T-helper 1 cell (primary cell): ENCODE measurements around the gene LCLAT1.

Experiments
- DNase-seq, 5 donors: peaks; one replicate each; pipeline ENCODE4 v3.0.0-alpha.2; 2012 to 2020
- total RNA-seq, 4 donors: gene quantifications; one replicate each; lab custom pipeline; 2026; lab: John Stamatoyannopoulos, UW

The LCLAT1 gene
- total RNA-seq = 10.0 to 39.4 (median 23.3) reads per million in 4 donors

DNA sequence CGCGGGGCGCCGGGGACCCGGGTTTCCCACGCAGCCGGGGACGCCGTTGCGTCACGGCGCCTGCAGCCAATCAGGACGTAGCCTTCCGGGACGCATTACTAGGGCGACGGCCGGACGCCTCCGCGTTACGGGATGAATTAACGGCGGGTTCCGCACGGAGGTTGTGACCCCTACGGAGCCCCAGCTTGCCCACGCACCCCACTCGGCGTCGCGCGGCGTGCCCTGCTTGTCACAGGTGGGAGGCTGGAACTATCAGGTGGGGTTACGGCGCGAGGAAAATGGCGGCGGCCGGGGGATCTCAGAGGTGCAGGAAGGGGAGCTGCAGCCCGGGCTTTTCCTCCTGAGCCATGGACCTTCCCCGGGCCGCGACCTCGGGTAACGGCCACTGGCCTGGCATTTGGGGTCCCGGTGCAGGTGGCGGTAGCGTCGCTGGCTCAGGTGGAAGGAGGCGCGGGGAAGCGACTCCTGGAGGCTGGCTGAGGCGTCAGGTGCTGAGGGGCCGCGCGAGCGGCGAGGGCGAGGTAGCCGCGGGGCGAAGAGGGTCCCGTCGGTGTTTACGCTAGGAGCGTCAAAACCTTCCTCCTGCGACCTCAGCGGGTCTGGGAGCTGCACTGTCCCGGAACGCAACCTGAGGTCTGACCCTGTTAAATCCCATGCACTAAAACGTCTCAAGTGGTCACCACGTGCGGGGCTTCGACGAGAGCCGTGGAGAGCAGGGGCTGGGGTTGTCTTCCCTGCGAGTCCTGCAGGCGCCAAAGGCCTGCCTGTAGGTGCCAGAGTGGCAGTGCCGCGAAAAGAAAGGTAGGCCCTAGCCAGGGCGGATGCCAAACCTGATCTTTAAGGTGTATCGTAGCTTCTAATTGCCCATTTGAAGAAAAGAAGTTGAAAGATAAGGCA, at the start of gene LCLAT1:
TSS of gene LCLAT1 (plus strand) at position 98 of the 897 bp plus-strand sequence. CDS start 78,345 bp downstream, outside the sequence.
- peak; percentile 76 to 89 (median 84) for DNase-seq

DNA sequence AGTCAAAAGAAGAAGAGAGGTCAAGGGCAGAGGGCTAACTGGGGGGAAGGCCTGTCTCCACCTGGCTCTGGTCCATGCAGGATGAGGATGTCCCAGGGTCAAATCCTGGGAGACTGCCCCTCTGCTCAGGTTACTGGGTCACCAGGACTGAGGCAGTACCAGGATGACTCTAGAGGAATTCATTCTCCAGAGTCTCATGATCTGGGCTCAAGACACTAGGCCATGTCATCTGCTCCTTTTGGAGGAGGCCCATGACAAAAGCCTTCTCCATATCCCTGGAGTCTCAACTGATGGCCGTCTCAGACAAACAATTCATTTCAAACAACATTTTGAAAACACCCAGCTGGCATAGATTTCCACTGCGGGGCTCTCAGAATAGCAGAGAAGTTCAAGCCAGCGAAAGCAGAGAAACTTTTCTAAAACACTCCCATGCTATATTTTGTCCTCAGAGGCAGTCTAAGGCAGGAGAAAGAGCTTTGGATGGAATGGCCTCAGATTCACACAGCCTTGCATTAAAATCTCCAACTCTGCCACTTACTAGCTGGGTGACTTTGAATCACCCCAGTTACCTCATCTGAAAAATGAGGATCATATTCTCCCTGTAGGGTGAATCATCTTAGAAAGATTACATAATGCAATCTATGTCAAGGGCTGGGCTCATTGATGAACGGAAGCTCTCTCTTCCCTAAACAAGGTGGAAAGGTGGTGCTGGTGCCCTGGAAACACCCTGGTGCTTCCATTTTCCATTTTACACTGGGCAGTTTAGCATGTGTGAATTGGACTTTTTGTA, 48.8 kb upstream of the LCLAT1 start:
- no peak for DNase-seq

DNA sequence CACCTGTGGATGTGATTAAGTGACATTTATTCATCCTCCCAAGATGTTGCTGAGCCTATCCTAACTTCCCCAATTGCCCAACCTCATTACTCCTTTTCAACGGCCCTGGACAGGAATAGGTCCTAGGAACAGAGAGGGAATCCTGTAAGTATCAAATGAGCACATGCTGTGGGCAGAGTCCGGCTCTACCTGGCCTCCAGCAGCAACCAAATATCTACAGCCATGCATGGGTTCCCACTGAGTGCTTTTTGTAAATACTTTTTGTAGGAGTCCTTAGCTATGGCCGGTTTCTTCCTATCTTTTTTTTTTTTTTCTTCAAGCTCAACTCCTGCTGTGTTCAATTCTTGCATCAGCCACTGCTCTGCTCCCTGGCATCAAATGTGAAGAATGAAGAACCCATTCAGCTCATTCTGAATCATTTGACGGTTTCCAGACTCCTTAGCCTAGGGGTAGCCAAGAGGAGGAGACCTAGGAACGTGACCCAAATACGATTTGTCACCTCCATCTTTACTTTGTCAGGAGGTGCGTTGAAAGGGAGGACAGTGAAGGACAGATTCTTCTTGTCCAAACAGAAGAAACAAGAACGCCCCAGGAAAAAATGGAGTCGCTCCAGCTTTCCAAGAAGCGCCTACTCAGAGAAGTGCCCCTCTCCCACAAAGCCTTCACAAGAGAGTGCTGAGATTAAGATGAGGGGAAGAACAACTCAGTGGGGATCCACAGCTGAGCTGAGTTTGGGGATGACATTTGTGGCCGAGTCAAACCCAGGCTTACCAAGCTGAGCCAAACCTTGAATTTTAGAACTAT, 46.7 kb upstream of the LCLAT1 start:
- DNase-seq = no peak

DNA sequence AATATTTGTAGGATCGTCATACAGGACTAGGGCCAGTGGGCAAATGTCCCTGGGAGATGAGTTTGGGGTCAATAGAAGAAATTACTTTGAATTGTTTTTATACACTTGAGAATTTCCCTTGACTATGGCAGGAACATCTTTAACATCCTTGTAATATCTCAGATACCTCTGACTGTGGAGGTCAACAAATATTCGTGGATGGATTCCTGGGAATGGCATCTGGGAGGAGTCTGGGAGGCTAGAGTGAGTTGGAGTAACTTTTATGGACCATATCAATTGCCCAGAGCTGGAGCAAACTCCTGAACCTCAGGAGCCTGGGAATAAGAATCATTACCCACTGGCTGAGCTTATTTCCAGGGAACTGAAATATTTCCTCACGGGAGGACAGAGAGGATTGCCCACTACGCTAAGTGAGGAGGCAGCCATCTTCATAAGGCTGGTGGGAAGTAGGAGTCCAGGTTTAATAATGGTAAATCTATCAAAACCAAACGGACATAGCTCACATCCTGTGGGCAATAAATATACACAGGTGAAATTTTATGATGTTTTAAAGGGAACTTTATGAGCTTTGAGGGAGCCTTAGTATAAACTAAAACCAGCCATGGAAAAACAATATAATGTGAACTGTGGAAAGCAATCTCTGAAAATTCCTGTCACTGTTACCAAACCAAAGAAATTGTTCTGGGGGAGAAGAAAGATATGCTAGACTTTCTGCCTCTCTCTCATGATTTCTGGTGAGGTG, 44.4 kb upstream of the LCLAT1 start:
- DNase-seq = no peak

DNA sequence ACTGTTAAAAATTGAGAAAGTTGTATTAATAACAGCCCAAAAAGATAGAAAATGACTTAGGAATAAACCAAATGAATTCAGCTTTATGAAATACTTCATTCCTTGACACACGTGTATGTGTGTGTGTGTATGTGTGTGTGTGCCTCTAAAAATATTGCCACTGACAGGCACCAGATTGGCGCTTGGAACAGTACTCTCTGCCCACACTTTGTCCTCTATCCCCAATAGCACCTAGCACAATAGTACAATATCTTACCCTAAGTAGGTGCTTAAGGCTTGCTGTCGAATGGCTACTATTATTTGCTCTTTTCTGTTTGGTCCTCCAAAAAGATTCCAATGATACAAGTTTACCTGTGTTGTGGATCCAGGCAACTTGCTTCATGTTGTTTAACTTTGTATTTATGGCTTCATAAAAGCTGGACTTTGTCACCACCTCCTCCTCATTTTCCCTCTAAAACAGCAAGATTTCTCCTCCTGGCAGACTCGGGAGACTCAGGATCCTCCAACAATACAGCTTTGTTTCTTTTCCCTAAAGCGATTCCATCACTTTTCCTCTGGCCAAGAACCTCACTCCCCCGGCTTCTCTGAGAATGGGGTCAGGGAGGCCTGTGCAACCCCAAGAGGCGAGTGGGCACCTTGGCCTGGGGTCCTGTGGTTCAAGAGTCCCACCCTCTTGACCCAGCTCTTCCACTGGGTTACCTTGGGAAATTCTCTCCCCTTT, 43.3 kb upstream of the LCLAT1 start:
- no peak for DNase-seq

DNA sequence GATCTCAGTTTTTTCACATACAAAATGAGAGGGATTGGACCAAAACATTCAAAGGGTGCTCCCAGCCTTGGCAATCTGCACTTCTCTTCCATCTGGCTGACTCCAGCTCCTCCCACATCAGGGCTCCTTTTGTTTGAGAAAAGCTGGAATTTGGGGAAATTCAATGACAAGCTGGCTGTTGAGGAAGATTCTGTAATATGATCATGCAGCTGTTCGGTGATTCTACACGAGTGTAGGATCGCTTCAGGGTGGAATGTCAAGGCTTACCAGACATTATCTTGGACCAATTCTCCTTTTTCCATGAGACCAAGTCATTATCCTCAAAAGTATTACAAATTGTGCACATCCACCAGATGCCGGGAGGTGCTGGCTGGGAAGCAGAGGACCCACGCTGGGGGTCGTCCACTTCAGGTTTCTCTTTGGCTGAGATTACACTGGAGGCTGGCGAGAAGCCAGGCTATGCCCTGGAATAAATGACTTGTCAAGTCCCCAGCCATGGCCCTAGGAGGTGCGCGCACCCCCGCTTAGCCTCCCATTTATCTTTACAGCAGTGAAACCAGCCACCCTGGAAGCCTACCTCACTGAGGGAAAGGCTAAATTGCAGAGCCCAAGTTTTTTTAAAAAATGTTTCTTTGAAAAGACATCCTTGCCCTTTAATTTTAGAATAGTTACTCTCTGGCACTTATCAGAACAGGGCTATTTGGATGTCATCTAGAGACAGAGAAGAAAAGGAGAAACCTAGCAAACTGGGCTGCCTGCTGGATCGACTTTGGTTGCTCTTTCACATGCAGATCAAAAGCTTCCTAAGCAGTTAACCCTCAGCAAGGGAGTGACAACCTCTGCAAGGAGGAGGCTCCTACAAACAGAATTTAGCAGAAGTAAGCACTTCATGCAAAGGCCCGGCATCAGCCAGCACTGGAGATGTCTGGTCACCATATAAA, 42.5 kb upstream of the LCLAT1 start:
- no peak for DNase-seq

DNA sequence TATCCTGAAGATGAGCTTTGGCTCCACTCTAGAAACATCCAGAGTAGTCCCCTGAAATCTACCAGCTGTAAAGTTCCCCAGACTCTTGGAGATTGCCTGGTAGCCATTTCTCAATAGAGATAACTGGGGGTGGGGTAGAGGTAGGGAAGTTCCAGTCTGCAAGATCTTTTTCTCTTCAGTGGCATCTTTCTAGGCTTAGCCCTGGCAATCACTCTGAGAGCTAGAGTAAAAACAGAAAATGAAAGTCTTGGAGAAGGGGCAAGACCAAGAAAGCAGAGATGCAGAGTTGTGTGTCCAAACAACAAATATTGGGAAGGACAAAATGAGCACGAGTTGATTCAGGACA, 41.8 kb upstream of the LCLAT1 start:
- DNase-seq = no peak

DNA sequence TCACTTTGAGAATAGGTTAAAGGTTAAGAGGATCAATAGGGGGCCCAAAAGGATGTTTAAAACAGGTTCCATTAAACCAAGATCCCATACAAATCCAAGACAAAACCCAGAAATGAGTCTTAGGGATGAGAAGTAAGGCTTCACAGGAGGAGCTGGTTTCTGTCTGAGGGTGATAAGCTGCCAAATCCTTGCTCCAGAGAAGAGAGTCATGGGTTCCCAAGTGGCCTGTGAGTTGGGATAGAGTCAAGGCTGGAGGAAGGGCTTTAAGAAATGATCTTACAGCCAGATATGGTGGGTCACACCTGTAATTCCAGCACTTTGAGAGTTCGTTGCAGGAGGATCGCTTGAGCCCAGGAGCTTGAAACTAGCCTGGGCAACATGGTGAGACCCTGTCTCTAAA, 40.2 kb upstream of the LCLAT1 start:
- DNase-seq = no peak

DNA sequence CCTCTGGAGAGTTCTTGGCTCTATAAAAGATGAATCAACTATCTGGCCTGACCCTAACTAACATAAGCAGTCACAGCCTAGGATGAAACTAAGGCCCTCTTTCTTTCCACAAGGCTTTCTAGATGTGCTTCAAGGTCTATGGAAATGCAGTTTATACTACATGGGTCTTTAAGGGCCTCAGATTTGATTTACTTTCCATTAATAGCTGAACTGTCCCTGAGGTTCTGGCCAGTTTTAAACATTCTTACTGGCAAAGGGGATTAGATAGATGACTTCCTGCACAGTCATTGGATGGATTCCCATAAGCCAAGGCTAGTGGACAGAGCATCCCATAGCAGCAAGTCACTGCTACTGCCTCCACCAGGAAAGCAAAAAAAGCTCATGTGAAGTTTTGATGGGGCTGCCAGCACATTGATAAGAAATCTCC, 38.1 kb upstream of the LCLAT1 start:
- no peak for DNase-seq

DNA sequence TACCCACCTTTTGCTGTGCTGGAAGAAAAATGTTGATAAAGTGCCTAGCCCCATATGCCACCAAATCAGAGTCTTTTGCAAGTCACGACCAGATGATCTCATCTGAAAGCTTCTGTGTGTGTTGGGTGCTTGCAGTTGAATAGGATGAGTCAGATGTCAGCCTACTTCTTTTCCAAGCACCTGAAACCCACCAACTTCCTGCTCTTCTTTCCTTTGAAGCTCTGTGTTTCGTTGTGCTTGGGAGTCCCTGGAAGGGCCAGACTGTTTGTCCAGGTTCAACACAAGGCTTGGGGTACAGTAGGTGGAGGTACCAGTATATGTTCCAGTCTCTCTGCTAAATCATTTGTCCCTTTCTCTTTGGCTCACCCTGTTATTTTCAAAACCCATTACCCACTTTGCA, 36.8 kb upstream of the LCLAT1 start:
- DNase-seq = peak in 1 of 5 donors; percentile 41

DNA sequence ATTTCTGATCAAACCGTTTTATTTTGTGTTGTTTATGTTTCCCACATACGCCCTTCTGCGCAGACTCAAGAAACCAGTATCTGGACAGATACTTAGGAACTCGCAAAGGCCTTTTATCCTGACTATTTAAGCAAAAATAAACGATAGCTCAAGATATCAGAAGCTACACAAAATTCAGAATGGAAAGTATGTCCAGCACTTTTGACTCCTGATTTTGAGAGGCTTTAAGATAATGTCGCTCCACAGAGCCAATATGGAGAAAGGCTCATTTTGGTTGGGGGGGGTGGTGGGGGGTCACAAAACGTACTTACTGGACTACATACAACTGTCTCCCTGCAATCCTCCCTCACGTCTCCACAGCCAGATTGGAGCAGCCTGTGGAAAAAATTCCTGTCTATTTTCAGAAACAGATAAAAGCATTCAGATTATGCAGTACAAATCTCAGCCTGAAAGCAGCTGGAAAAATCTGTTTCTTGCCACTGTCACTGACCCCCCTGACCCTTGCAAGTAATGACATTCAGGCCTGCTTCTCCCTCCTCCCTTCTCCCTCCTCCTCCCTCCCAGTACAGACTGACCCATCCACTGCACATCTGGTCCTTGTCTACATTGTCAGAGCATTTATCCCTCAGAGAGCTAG, 34.9 kb upstream of the LCLAT1 start:
- no peak for DNase-seq

DNA sequence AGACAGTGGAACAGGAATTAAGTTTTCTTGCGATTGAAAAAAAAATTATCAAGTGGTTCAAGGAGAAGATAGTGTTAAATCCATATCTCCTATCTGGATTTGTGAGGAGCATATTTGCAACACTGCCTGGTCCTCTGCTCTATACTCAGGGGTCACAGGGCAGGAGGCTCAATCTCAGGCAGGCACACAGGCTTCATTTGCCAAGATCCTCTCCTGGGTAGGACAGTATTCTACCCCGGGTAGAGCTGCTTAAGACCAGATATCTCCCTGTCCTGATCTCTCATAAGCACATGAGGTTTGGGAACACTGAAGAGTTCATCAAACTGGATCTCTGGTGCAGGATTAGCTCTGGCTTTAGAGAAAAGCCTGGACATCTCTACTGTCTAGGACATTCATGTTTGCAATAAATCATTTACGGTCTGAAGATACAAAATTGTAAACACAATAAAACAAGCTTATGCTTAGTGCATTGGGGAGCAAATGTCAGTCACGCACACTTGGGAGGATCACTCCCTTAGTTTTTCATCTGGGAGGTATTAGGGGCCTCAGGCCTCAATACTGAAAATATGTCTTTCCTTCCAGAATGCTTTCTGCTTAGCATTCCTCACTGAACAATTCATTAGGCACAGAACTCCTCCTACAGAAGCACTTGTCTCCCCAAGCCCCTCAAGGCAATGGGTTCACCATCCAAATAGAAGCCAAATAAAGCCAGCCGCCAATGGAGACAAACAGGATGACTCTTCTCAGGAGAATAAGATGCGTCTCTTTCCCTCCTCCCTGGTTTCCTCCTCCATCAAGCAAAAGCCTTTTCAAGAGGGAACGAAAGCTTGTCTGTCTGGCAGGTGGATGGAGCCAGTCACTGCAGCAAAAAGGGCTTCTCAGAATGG, 34.1 kb upstream of the LCLAT1 start:
- DNase-seq = no peak

DNA sequence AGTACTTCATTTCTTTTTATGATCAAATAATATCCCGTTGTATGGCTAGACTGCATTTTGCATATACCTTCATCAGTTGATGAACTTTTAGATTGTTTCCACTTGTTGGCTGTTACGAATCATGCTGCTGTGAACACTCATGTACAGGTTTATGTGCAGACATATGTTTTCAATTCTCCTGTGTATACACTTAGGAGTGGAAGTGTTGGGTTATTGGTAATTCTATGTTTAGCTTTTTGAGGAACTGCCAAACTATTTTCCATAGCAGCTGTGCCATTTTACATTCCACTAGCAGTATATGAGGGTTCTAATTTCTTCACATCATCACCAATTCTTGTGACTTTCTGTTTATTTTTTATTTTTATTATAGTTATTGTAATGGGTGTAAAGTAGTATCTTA, 32.1 kb upstream of the LCLAT1 start:
- DNase-seq = no peak

DNA sequence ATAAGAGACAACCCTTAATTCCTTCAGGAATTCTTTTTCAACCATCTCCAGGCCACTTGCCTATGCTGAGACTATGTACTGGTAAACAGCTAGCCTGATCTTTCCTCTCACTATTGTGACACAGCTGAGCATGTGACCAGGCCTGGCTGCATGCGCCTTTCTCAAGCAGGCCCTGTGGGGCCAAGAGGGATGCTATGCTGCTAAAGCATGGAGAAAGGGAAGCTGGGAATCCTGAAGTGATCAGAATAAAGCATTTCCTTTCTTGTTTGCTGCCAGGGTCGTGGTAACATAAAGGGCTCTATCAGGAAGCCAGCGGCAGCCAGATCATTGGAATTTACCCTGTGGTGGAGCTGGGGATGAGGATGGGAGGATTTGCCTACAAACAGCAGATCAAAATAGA, 29.8 kb upstream of the LCLAT1 start:
- DNase-seq = no peak

DNA sequence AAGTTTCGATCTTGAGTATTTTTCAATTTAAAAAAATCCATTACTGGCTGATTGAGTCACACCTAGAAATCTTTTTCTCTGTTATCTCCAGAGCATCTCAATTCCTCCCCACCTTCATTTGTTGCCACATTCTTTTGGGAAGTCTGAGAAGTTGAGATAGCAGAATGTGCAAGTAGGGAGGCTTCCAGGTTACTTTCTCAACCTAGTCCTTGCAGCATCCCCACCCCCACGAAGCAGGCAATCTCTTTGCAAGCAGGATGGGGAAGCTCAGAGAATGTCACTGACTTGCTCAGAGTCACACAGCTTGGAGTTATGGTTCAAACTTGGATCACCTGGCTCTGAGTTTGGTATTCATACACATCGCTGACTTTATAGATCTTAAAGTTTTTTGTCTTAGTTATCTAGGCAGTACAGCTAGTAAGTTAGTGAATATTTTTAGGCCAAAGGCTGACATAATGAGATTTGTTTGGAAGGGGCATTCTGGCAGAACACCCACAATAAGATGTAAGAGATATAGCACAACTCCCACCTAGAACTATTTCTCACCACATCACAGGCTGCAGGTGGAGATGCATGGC, 25.9 kb upstream of the LCLAT1 start:
- DNase-seq = peak in 1 of 5 donors; percentile 22

DNA sequence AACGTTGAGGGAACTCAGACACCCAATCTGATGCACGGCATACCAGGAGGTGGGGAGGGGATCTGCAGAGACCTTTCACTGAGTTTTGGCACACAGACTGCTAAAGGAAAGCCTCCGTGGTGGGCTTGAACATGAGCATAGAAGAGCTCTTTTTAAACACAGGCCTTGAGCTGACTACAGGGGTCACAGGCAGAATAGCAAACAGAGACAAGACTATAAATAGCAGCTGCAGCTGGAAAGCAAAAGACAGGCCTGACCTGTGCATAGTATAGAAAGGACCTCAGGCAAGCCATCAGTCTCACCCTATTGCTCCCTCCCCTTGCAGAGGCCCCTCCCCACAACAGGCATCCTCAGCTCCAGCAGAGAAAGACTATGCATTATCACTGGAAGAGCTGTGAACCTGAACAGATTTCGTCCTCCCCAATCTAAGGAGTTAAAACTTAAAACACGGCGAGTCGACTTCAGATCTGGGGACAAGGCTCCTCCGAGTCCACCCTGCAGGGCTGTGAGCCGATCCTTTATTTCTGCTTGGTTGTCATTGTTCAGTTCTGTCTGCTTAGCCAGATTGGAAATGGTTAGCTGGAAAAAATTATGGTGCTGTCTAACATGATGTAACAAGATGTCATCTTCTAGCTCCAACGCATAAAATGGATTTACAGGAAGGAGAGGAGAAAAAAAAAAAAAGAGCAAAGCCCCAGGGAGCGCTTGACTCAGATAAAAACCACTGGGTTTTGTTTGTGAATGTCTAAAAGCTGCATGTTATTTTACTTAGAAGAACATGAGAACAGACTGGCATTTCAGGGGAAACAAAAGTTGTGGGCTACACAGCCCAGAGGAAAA, 25.2 kb upstream of the LCLAT1 start:
- peak in 1 of 5 donors; percentile 8 for DNase-seq

DNA sequence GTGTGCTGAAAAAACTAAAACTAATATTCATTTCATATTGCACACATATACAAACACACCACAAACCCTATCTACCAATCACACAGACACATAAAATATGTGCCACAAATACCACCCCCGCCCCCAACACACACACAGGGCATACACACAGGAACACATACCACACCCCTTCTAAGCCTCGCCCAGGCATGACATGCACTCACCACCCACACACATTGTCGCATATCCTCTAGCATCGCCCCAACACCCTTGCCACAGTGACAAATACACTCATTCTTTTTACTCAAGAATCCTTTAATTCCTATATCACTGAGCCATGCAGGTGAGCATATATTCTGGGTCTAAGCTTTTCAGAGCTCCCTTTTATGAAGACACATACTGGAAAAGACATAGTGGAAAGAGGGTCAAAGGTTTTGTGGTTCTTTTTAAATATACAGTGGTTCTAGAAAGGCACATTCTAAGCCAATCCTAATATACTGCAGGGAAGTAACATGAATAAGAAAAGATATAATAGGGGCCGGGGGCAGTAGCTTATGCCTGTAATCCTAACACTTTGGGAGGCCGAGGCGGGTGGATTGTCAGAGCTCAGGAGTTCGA, 24.5 kb upstream of the LCLAT1 start:
- peak; percentile 11 to 93 (median 31) for DNase-seq
